Prostate gland (tissue), 2 donors: ENCODE data around the gene BARX2.

Experiments used
- POLR2AphosphoS5 ChIP-seq: sonication (generic); formaldehyde crosslinking; IDR thresholded peaks from one replicate; pipeline ENCODE4 v1.6.1; 2017; ENCODE audit warnings: antibody characterized with exemption
- TF ChIP-seq, protein P1 (sequence below), 4 experiments: fragments of 200-600 bp in 2 of 4; fragments of 450-650 bp in 2 of 4; sonication (generic) in 2 of 4; IDR thresholded peaks; 1 replicate in 3 of 4; 2 replicates in 1 of 4; pipeline ENCODE4 v1.5.1; 2016 to 2019; ENCODE audit warnings: antibody characterized with exemption in 4 of 4, mild to moderate bottlenecking in 2 of 4, moderate library complexity in 2 of 4

DNA sequence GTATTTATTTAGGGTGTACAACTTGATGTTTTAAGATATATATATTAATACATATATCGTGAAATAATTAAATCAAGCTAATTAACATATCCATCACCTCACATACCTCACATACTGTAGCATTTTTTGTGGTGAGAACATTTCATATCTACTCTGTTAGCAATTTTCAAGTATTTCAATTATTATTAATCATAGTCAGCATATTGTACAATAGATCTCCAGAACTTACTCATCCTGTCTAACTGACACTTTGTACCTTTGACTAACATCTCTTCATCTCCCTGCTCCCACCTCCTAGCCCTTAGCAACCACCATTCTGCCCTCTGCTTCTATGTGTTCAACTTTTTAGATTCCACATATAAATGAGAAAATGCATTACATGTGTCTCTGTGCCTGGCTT lies 108.4 kb downstream of the BARX2 start:
- TF ChIP-seq, protein P1, sequence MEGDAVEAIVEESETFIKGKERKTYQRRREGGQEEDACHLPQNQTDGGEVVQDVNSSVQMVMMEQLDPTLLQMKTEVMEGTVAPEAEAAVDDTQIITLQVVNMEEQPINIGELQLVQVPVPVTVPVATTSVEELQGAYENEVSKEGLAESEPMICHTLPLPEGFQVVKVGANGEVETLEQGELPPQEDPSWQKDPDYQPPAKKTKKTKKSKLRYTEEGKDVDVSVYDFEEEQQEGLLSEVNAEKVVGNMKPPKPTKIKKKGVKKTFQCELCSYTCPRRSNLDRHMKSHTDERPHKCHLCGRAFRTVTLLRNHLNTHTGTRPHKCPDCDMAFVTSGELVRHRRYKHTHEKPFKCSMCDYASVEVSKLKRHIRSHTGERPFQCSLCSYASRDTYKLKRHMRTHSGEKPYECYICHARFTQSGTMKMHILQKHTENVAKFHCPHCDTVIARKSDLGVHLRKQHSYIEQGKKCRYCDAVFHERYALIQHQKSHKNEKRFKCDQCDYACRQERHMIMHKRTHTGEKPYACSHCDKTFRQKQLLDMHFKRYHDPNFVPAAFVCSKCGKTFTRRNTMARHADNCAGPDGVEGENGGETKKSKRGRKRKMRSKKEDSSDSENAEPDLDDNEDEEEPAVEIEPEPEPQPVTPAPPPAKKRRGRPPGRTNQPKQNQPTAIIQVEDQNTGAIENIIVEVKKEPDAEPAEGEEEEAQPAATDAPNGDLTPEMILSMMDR (IDR thresholded peaks at IDR 0.05), result no peak
- TF ChIP-seq POLR2AphosphoS5, result no peak
